Fibroblast of pulmonary artery (primary cell): ENCODE measurements around the gene HTT.

Experiments used
- DNase-seq: peaks from one replicate; pipeline ENCODE4 v3.0.0-alpha.2; 2010; ENCODE audit warnings: low read depth
- H3K4me3 ChIP-seq: replicated peaks from 2 replicates; pipeline ENCODE4 v1.5.1; 2011; ENCODE audit warnings: low read depth, mild to moderate bottlenecking, control low read depth, low read length, moderate library complexity
- CTCF ChIP-seq: IDR thresholded peaks from 2 replicates; pipeline ENCODE4 v1.5.1; 2011; ENCODE audit warnings: mild to moderate bottlenecking, control low read depth, low read length, inconsistent platforms; ENCODE audit errors: missing control alignments

Gene HTT

GRCh38 chr4:3065551-3065950 is 8.9 kb upstream of the HTT start:
- no peak for TF ChIP-seq CTCF
- no peak for DNase-seq
- H3K4me3 ChIP-seq = no peak overlapping the region

- no peak overlapping the region for H3K4me3 ChIP-seq
- DNase-seq = no peak
- no peak for TF ChIP-seq CTCF
Observed at GRCh38 chr4:3066836-3067400, 7.6 kb upstream of the HTT start.

- no peak overlapping the region for H3K4me3 ChIP-seq
- no peak for DNase-seq
- TF ChIP-seq CTCF = no peak
Observed at GRCh38 chr4:3067473-3068001, 6.9 kb upstream of the HTT start.

- no peak overlapping the region for H3K4me3 ChIP-seq
- no peak for TF ChIP-seq CTCF
- DNase-seq = no peak
Observed at GRCh38 chr4:3069661-3070199, 4.8 kb upstream of the HTT start.

GRCh38 chr4:3070709-3071500 is 3.6 kb upstream of the HTT start:
- TF ChIP-seq CTCF = no peak
- no peak overlapping the region for H3K4me3 ChIP-seq
- DNase-seq = no peak

- DNase-seq = no peak
- TF ChIP-seq CTCF = no peak
- H3K4me3 ChIP-seq = no peak overlapping the region
Observed at GRCh38 chr4:3071811-3072210, 2.7 kb upstream of the HTT start.
